GM19043 (cell line): ENCODE results near the gene VEZF1.
A peak's percentile ranks its signal among the peaks of the same experiment; 100 is the strongest.

ENCODE experiments used
- ATAC-seq: cut with Tn5 transposase; IDR thresholded peaks from one replicate; pipeline ENCODE4 v1.9.1; 2021; ENCODE audit warnings: low read depth; ENCODE audit not compliant: unreplicated experiment

Gene VEZF1, protein sequence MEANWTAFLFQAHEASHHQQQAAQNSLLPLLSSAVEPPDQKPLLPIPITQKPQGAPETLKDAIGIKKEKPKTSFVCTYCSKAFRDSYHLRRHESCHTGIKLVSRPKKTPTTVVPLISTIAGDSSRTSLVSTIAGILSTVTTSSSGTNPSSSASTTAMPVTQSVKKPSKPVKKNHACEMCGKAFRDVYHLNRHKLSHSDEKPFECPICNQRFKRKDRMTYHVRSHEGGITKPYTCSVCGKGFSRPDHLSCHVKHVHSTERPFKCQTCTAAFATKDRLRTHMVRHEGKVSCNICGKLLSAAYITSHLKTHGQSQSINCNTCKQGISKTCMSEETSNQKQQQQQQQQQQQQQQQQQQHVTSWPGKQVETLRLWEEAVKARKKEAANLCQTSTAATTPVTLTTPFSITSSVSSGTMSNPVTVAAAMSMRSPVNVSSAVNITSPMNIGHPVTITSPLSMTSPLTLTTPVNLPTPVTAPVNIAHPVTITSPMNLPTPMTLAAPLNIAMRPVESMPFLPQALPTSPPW

DNA sequence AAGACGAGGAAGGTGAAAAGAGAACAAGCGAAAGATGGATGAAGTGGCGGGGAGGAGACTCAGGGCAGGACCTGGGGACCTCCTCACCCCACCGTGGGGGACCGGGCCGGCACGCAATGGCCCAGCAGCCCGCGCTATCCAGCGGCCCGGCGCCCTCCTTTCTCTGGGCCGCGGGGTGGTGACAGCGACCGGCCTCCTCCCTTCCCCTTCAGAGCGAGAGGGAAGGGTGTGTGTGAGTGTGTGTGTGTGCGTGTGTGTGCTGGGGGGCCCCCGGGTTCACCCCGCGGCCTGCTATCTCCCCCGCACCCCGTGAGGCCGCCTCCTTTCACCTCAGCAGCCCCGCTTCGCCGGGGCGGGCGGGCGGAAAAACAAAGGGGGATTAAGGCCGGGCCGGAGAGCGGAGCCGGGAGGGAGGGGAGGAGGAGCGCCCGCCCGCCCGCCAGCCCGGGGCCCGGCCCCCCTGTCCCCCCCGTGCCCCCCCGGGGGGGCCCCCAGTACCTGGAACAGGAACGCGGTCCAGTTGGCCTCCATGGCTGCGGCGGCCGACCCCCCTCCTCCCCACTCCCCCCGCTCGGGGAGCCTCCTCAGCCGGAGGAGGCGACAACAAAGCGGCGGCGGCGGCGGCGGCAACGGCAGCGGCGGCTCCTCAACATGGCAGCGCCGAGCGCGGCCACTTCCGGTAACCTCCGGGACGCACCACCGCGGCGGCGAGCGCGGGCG, at the start of gene VEZF1:
VEZF1 (minus strand) TSS at position 674 of the 720 bp plus-strand sequence; CDS start at position 531, 143 bp downstream.
- ATAC-seq, result peak; percentile 49

DNA sequence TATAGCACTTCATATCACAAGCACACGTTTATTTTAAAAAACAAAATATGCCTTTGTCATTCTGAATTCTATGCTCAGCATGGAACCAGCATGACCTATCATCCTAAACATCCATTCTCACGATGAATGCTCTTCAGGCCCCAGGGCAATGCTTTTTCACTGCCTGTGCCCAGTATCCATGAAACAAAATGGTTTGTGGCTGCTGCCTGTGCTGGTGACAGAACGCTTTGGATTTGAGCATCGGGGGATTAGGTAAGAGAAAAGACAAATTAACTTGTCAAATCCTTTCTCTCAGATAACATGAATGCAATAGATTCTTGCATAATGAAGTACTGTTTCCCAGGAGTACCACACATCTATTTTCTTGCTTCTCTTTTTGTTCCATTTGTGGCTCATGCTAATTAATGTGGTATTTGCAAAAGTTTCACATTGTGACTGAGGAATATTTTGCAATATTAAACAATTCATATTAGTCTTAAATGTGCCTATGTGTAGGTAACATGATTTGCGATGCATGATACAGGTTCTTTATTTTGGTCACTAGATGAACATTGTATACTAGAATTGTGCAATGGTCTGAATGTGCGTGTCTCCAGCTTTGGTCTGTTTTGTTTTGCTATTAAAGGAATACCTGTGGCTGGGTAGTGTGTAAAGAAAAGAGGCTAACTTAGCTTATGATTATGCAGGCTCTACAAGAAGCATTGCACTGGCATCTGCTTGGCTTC, 44.8 kb upstream of the VEZF1 start:
- no peak for ATAC-seq

DNA sequence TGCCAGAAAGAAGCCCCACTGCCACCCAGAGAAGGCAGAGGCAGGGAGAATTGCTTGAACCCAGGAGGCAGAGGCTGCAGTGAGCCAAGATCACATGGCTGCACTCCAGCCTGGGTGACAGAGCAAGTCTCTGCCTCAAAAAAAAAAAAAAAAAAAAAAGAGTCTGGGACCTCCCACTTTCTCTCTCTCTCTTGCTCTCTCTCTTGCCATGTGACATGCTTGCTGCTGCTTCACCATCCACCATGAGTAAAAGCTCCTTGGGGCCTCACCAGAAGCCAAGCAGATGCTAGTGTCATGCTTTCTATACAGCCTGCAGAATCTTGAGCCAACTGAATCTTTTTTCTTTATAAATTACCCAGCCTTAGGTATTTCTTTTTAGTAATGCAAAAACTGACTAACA, 40.5 kb upstream of the VEZF1 start:
- no peak for ATAC-seq

DNA sequence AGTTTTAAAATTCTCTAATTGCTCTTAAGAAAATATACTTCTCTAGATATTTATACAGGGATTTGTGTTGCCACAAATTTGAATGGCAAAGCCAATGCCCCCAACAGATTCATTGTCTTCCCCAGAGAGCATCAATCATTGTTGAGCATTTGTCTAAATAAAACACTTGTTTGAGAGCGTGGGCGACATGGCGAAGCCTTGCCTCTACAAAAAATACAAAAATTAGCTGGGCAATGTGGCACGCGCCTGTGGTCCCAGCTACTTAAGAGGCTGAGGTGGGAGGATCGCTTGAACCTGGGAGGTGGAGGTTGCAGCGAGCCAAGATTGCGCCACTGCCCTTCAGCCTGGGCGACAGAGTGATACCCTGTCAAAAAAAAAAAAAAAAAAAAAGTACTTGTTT, 32.3 kb upstream of the VEZF1 start:
- ATAC-seq, result no peak

- ATAC-seq, result no peak
These were observed 31.5 kb upstream of the VEZF1 start for GRCh38 chr17:58019521-58019920.

DNA sequence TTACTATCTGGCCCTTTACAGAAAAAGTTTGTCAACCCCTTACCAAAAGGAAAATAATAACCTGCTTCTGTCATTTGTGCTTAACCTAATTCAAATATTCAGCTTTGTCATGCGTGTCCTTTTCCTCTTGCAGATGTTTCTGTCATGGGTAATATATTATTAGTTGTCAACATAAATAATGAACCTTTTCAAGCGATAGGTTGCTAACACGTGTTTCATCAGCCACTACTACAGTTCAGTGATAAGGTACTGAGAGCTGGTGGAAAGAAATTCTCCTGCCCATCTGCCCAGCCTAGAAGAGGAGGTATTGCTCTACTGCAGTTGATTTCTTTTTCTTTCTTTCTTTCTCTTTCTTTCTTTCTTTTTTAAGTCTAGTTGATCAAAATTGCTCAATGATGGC, 31.0 kb upstream of the VEZF1 start:
- no peak for ATAC-seq

GRCh38 chr17:58010067-58010799, 22.2 kb upstream of the VEZF1 start:
- no peak for ATAC-seq

DNA sequence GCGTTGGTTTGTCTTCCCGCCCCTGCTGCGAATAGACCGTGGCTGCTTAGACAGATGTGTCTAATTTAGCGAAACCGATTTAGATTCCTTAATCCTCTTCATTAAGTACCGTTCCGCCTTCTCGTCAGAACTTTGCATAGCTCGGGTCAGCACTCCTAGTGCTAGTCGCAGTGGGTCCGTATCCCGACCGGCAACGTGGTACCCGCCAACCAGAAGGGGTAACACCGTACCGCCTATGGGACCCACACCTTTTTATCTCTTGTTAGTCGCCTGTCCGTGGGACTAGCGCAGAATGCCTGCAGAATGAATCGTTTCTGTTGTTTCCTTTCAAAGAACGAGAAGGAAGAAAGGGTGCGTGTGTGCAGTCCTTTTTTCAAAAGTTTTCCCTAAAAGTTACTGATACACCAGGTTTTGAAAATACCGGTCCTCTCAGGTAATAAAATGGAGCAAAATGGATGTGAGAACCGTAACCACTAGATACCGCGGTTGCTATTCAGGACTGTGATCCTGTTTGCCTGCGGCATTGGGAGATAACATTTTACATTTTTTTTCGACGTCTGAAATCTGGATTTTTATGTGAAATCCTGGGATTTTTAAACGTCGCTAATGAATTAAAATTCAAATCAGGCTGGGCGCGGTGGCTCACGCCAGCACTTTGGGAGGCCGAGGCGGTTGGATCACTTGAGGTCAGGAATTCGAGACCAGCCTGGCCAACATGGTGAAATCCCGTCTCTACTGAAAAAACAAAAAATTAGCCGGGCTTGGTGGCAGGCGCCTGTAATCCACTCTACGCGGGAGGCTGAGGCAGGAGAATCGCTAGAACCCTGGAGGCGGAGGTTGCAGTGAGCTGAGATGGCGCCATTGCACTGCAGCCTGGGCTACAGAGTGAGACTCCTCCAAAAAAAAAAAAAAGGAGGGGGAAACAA, 20.0 kb upstream of the VEZF1 start:
- peak; percentile 26 for ATAC-seq

DNA sequence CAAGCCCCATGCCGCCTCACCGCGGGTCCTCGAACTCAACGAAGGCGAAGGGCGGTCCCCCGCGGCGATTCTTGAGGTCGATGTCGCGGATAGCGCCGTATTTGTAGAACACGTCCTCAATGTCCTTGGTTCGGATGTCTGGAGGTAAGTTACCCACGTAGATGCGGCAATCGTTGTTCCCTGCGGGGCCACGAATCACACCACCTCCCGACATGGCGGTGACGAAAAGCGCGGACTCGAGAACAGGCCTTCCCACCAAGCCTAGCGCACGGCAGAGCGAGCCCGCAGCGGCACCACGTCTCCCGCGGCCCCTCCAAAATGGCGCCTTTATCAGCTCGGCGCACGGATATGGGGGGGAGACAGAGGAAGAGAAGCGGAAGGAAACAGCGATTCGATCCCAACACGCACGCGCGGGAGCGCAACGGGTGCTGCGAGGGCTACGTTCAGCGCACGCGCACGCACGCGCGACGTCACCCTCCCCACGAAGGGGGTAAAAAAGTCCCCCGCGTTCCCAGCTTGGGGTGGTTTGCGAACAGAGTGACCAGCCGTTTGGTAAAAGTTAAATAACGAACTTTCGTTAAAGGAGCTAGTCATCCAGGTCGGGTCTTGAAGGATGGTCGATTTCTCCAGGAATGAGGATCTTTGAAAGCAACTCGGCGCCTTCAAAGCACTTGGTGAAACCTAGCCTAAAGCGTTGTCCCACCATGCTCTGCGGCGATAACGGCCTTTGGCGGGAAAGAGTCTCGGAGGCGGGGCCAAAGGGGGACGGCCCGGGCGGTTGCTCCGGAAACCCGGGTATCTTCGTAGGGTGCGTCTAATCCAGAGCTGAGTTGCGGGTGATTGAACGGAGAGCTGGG, 19.1 kb upstream of the VEZF1 start, which contains the start of gene SRSF1:
SRSF1 (minus strand) TSS at position 323 of the 857 bp plus-strand sequence; CDS start at position 214, 109 bp downstream.
- peak; percentile 85 for ATAC-seq

DNA sequence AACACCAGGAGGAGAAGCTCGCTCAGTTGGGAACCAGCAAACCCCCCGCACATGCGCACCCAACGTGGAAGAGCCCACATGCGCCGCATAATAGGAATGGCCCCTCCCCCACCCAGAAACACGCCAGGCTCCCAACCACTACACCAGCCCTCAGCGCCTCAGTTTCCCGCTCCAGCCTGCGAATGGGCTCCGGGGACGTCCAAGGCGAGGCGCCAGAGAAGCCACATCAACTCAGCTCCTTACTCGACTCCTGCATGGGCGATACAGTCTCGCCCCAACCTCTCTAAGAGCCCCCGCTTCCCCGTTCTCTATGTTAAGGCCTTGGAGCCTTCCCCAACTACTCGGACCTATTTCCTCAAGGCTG, 18.5 kb upstream of the VEZF1 start:
- ATAC-seq, result no peak

DNA sequence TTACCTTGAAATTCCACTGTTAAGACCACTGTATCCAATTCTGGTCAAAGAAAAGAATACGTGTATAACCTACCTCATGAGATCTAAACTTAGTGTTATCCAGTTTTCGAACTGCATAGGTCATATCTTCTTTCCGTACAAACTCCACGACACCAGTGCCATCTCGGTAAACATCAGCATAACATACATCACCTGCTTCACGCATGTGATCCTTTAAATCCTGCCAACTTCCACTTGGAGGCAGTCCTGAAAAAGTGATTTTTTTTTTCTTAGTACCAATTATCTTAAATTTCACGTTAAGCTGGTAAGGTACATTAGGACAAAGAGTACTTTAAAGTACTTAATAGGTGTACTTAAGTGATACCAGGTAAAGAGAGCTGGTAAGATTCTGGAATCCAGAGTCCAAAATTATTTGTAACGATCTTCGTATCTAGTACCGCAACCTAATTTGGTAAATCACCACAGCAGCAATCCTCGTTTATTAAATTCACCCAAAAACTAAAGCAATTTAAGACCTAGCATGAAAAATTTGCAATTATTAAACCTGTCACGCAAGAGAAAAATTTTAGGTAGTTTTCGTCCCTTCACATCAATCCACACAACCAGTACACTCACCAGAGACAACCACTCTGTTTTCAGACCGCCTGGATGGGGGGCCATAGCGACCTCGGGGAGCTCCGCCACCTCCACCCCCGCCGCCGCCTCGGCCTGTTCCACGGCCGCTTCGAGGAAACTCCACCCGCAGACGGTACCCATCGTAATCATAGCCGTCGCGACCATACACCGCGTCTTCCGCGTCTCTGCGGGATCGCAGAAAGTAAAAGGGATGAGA, 17.9 kb upstream of the VEZF1 start:
- ATAC-seq, result no peak

- ATAC-seq, result no peak
These were observed 17.1 kb upstream of the VEZF1 start for GRCh38 chr17:58005031-58005727.

DNA sequence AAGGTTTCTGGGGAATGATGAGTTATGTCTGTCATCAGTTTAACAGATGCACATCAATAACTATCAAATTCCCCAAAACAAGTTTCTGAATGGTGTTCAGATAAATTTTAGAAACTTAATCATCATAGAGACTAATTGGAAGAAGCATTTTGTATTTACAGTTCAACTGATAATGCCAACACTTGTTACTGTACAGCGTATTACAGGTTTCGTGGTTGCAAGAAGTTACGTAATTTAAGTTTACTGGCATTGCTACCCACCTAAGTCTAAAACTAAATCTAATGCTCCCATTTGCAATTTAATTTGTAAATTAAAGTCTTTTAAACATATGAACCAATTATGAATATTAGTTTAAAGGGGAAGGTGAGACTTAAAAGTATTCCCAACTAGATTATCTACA, 16.0 kb upstream of the VEZF1 start:
- ATAC-seq, result no peak

DNA sequence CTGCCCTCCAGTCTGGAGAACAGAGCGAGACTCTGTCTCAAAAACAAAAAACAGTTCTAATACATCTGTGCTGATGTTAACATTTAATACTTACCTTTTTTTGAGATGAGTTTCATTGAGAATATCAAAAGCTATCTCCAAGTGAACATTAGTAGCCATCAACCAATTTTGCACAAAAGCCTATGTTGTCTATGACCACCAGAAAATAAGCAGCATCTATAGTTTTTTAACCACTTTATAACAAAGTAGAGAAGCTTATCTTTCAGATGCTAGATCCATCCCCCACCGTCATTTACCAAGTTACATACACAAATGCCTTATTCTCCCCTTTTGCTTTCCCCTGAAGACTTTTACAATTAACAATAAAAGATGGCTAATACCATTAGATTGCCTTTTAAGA, 14.9 kb upstream of the VEZF1 start:
- ATAC-seq, result no peak

GRCh38 chr17:58002154-58002948, 14.3 kb upstream of the VEZF1 start:
- ATAC-seq, result no peak

GRCh38 chr17:58001461-58002124, 13.5 kb upstream of the VEZF1 start:
- ATAC-seq, result no peak
